Right lobe of liver (tissue), 4 donors: ENCODE measurements around the gene ERP27.

Experiments
- POLR2A ChIP-seq: fragments of 450-650 bp; IDR thresholded peaks from one replicate; pipeline ENCODE4 v1.6.1; 2017; ENCODE audit warnings: antibody characterized with exemption, mild to moderate bottlenecking
- TF ChIP-seq, protein P1 (sequence below), 4 donors: fragments of 200-600 bp in 3 of 4; fragments of 450-650 bp in 1 of 4; IDR thresholded peaks; one replicate each; pipeline versions ENCODE4 v1.5.1 to v1.8.0; 2016 to 2022; ENCODE audit warnings: antibody characterized with exemption in 4 of 4, mild to moderate bottlenecking in 2 of 4
- donor health status: DM: no; HTN: no; CAD: no.
- donor health status: DM: no; HTN: no; CAD: no.
- donor health status: DM: no; HTN: yes; CAD: no.

DNA sequence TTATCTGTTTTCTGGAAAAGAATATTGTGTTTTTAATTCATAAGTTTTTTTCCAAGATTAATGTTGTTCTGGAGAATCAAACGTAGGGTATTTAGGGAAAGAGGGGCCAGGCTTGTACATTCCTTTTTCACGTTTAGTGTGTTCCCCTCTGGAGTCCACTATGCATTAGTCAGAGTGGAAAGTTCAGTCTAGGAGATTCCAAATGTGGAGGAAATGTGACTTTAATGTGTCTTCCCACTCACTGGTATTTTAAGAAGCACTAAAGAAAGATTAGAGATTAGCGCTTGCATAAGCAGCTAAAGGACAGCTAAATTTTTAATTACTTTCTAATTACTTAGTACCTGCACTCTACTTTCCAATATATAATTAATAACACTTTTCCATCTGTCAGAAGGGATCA, 30.1 kb upstream of the ERP27 start:
- TF ChIP-seq, protein P1, sequence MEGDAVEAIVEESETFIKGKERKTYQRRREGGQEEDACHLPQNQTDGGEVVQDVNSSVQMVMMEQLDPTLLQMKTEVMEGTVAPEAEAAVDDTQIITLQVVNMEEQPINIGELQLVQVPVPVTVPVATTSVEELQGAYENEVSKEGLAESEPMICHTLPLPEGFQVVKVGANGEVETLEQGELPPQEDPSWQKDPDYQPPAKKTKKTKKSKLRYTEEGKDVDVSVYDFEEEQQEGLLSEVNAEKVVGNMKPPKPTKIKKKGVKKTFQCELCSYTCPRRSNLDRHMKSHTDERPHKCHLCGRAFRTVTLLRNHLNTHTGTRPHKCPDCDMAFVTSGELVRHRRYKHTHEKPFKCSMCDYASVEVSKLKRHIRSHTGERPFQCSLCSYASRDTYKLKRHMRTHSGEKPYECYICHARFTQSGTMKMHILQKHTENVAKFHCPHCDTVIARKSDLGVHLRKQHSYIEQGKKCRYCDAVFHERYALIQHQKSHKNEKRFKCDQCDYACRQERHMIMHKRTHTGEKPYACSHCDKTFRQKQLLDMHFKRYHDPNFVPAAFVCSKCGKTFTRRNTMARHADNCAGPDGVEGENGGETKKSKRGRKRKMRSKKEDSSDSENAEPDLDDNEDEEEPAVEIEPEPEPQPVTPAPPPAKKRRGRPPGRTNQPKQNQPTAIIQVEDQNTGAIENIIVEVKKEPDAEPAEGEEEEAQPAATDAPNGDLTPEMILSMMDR (IDR thresholded peaks at IDR 0.05), result no peak
- no peak for TF ChIP-seq POLR2A
